HG02981 (cell line): Measurements from ENCODE around the gene TPO.

Source experiments
- ATAC-seq: cut with Tn5 transposase; IDR thresholded peaks from one replicate; pipeline ENCODE4 v1.9.1; 2021; ENCODE audit warnings: mild to moderate bottlenecking, moderate library complexity; ENCODE audit not compliant: unreplicated experiment

Gene TPO

GRCh38 chr2:1440581-1440980, 27.3 kb downstream of the TPO start:
- no peak for ATAC-seq

- no peak for ATAC-seq
These were observed 33.0 kb downstream of the TPO start for GRCh38 chr2:1446301-1446700.

GRCh38 chr2:1448009-1448408, 34.7 kb downstream of the TPO start:
- no peak for ATAC-seq

- no peak for ATAC-seq
These were observed 37.7 kb downstream of the TPO start for GRCh38 chr2:1450915-1451314.

- ATAC-seq: no peak
These were observed 38.2 kb downstream of the TPO start for GRCh38 chr2:1451422-1451821.

- no peak for ATAC-seq
These were observed 40.3 kb downstream of the TPO start for GRCh38 chr2:1453561-1453960.

- ATAC-seq: no peak
These were observed 41.1 kb downstream of the TPO start for GRCh38 chr2:1454346-1454745.

- no peak for ATAC-seq
These were observed 42.2 kb downstream of the TPO start for GRCh38 chr2:1455466-1455865.

- ATAC-seq: no peak
These were observed 45.2 kb downstream of the TPO start for GRCh38 chr2:1458432-1458831.

- no peak for ATAC-seq
These were observed 46.5 kb downstream of the TPO start for GRCh38 chr2:1459727-1460126.

GRCh38 chr2:1460851-1461418, 47.7 kb downstream of the TPO start:
- no peak for ATAC-seq

- ATAC-seq: no peak
These were observed 48.5 kb downstream of the TPO start for GRCh38 chr2:1461507-1462390.

- ATAC-seq: no peak
These were observed 49.7 kb downstream of the TPO start for GRCh38 chr2:1462994-1463393.

GRCh38 chr2:1472350-1472749, 59.1 kb downstream of the TPO start:
- ATAC-seq: no peak

- no peak for ATAC-seq
These were observed 63.4 kb downstream of the TPO start for GRCh38 chr2:1476617-1477195.

- ATAC-seq: no peak
These were observed 64.2 kb downstream of the TPO start for GRCh38 chr2:1477196-1478040.

- ATAC-seq: no peak
These were observed 65.3 kb downstream of the TPO start for GRCh38 chr2:1478311-1479305.

- no peak for ATAC-seq
These were observed 66.1 kb downstream of the TPO start for GRCh38 chr2:1479346-1479745.

GRCh38 chr2:1480671-1481076, 67.4 kb downstream of the TPO start:
- no peak for ATAC-seq
